Endothelial cell (in vitro differentiated cells): ENCODE results near the gene VAC14. TPM values are rescaled to one million over a fixed set of nuclear protein-coding genes. Genes with fewer than 3 reads are reported as not detected.

Experiments used
- DNase-seq: peaks from one replicate; pipeline ENCODE4 v3.0.0; 2021; ENCODE audit warnings: low spot score
- H3K27ac Mint-ChIP-seq: one replicate; pipeline ENCODE4 v1.8.0; 2021; ENCODE audit warnings: mixed read lengths, inconsistent platforms; ENCODE audit not compliant: unreplicated experiment
- H3K27me3 Mint-ChIP-seq: one replicate; pipeline ENCODE4 v1.8.0; 2021; ENCODE audit warnings: mild to moderate bottlenecking, moderate library complexity, mixed read lengths, inconsistent platforms; ENCODE audit not compliant: unreplicated experiment
- H3K36me3 Mint-ChIP-seq: one replicate; pipeline ENCODE4 v1.8.0; 2021; ENCODE audit warnings: mild to moderate bottlenecking, low read depth, mixed read lengths, inconsistent platforms; ENCODE audit not compliant: unreplicated experiment
- H3K4me1 Mint-ChIP-seq: one replicate; pipeline ENCODE4 v1.8.0; 2021; ENCODE audit warnings: mild to moderate bottlenecking, mixed read lengths, inconsistent platforms; ENCODE audit not compliant: unreplicated experiment
- H3K4me3 Mint-ChIP-seq: one replicate; pipeline ENCODE4 v1.8.0; 2021; ENCODE audit warnings: mild to moderate bottlenecking, mixed read lengths, inconsistent platforms; ENCODE audit not compliant: unreplicated experiment
- H3K9me3 Mint-ChIP-seq: one replicate; pipeline ENCODE4 v1.8.0; 2021; ENCODE audit warnings: mixed read lengths, inconsistent platforms; ENCODE audit not compliant: unreplicated experiment
- CTCF ChIP-seq: fragments of 200-600 bp; sonication (generic); IDR thresholded peaks from one replicate; pipeline ENCODE4 v1.5.0; 2021; ENCODE audit warnings: antibody characterized with exemption; ENCODE audit not compliant: unreplicated experiment
- total RNA-seq: library from RNA; stranded (reverse); fragmentation: NEBNext Ultra II Directional; extraction: Animal tissue kit (Norgen Biotek cat#: 25700); gene quantifications from one replicate; pipeline ENCODE4 v1.2.1, GENCODE V29; 2021; ENCODE audit not compliant: unreplicated experiment

VAC14 gene
- total RNA-seq, 1 donor from 2014 or later, result 35.6 TPM

- no peak for DNase-seq
- no peak overlapping the region for H3K27ac Mint-ChIP-seq
- no peak for TF ChIP-seq CTCF
- H3K27me3 Mint-ChIP-seq, result peaks cover 4% of the 10 kb centered on the region
- H3K4me1 Mint-ChIP-seq, result peaks cover under 1% of the 10 kb centered on the region
- no peaks in the 10 kb centered on the region for H3K9me3 Mint-ChIP-seq
- H3K4me3 Mint-ChIP-seq, result no peak overlapping the region
- H3K36me3 Mint-ChIP-seq, result no peaks in the 10 kb centered on the region
Observed at GRCh38 chr16:70656712-70657263, 144.2 kb downstream of the VAC14 start.

- Mint-ChIP-seq H3K27ac (no peak overlapping the region), H3K36me3 (peaks cover 4% of the 10 kb centered on the region), H3K9me3 (no peaks in the 10 kb centered on the region), H3K27me3 (peaks cover 3% of the 10 kb centered on the region), H3K4me1 (no peaks in the 10 kb centered on the region), H3K4me3 (no peak overlapping the region)
- no peak for TF ChIP-seq CTCF
- DNase-seq, result no peak
Observed at GRCh38 chr16:70656065-70656711, 144.8 kb downstream of the VAC14 start.

- H3K4me3 Mint-ChIP-seq, result no peak overlapping the region
- peaks cover 3% of the 10 kb centered on the region for H3K27me3 Mint-ChIP-seq
- H3K27ac Mint-ChIP-seq, result no peak overlapping the region
- peaks cover 1% of the 10 kb centered on the region for H3K9me3 Mint-ChIP-seq
- peak; percentile 84 for TF ChIP-seq CTCF
- no peaks in the 10 kb centered on the region for H3K4me1 Mint-ChIP-seq
- peaks cover 5% of the 10 kb centered on the region for H3K36me3 Mint-ChIP-seq
- peak; percentile 89 for DNase-seq
Observed at GRCh38 chr16:70653809-70654771, 146.9 kb downstream of the VAC14 start.

- Mint-ChIP-seq H3K4me1 (no peaks in the 10 kb centered on the region), H3K36me3 (peaks cover 5% of the 10 kb centered on the region), H3K27me3 (peaks cover 3% of the 10 kb centered on the region), H3K9me3 (peaks cover 4% of the 10 kb centered on the region), H3K4me3 (no peak overlapping the region), H3K27ac (no peak overlapping the region)
- no peak for TF ChIP-seq CTCF
- DNase-seq, result no peak
Observed at GRCh38 chr16:70653406-70653805, 147.6 kb downstream of the VAC14 start.
